Measurements from ENCODE around the gene CHIC2.
"Not testable (repeated sequence)": the region's sequence is repeated elsewhere in the genome, so short reads cannot be mapped to it uniquely, and the experiment has no call there.

Gene CHIC2

DNA sequence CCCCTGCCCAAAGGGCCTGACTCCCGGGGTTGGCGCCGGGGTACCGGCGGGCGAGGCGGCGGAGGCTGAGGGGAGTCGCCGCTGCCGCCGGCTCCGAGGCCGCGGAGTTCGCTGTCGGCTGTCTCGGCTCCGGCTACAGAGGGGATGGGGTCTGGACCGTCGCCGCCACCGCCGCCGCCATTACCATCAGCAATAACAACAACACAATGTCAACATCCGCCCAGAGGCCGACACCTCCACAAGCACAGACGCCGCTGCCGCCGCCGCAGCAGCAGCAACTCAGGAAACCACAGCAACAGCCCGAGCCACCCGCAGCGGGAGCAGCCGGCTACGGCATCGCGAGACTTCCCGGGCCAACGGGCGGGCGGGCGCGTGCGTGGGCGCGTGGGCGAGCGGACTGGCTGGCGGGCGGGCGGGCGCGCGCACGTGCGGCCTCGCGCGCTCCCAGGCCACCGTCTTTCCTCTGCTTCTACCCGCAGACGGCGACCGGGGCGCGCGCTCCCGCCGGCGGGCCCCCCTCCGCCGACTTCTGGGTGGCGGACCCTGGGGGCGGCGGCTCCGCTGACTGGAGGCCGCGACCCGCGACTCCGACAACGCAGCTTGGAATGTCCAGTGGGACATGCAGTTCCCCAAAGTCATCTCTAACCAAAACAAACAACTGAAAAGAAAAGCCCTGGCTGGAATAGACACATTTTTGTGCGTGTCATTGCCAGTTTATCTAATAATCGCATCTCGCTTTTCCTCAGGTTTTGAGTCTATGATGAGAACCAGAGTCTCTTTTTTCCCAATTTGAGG is at the start of gene CHIC2:
CHIC2 (minus strand) TSS at position 289 of the 795 bp plus-strand sequence. CDS start 305 bp downstream, outside the sequence.
- peak; percentile 91 to 96 (median 94) for DNase-seq (ENCODE audit: low read depth in 3 of 3)

DNA sequence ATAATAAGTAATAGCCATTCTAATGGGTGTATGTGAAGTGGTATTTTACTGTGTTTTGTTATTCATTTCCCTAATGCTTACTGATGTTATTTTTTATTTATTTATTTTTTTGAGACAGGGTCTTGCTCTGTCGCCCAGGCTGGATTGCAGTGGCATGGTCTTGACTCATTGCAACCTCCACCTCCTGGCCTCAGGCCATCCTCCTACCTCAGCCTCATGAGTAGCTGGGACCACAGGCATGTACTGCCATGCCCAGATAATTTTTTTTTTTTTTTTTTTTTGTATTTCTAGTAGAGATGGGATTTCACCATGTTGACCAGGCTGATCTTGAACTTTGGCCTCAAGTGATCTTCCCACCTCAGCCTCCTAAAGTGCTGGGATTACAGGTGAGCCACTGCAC is 48.8 kb upstream of the CHIC2 start:
- not testable (repeated sequence) for DNase-seq (ENCODE audit: low read depth in 3 of 3)

- no peak for DNase-seq (ENCODE audit: low read depth in 3 of 3)
Measured at GRCh38 chr4:54110019-54110416, 45.6 kb upstream of the CHIC2 start.

DNA sequence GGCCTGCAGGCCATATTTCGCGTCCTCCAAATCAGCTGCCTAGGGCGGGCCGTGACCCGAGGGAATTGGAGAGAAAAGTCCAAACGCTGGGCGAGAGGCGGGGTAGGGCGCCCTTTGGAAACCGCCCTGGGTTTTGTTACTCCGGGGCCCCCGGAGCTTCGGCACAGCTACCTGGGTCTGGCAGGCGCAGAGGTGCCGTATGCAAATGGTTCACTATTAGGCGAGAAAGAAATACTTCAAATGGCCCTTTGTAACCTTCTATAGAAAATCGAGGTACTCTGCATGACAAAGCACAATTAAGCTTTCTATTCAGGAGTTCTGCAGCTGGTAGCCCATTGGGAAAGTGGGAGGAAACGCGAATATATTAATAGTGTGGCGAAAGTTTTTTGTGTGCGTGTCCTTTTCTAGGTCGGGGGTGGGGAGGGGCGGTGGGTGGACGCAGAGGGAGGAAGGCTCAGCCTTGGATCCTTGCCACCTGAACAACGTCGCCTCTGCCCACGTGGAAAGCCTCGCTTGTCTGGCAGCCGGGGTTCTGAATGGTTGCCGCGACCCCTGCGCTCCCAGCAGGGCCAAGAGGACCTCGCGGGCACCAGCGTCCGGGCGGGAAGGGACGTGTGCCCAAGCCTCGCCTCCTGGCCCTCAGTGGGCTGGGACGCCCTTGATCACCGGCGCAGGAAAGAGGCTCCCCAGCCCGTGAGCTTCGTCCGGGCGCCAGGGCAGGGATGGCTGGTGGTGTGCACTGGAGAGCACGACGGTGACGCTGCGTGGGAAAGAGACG is 45.0 kb upstream of the CHIC2 start:
- no peak for DNase-seq (ENCODE audit: low read depth in 3 of 3)

DNA sequence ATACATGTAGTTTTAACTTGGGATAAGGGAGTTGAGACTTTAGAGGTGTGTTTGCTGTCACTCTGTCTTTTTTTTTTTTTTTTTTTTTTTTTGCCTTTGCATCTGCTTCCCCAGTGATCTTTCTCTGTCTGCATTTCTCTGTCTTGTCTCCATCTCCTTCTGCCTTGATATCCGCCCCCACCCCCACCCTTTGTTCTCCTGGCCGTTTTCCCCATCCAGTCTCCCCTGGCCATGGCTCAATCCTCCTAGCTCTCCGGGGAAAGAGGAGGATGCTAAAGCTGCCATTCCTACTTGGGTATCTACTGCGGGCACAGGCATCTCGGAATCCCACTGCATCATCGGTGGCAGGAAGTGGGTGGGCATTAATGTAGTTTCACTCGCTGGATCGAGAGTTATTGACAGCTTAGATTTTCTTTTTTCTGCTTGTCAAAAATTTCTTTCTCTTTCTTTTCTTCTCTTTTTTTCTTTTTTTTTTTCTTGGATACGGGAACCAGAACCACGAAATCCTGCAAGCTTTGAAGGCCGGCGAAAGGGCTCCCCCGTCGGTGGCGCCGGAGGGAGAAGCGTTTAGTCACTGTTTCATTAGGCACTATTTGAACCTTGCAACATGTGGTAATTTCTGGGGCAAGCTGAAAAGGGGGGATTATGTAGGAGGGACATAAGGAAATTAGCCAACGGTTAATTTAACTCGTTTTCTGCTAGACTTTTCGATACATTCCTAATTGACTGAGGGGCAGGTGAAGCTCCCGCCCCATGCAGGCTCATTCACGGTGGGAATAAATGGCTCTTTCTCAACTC is 43.7 kb upstream of the CHIC2 start:
- DNase-seq (ENCODE audit: low read depth in 3 of 3), result no peak

DNA sequence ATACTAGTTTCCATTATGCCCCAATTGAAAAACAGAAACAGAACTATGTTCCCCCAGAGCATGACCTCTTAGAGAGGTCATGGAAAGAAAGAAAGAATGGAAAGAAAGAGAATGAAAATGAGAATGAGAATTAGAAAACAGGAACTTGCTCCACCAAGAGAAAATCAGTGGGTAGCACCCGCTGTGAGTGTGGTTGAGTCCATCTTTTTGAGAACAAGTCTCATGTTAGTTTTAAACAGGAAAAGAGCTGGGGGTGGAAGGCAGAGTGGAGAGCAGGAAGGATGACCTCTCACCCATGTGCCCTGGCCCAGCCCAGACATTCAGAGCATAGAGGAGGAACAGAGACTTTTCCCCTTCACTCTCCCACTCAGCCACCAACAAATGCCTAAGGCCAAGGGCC is 40.5 kb upstream of the CHIC2 start:
- DNase-seq (ENCODE audit: low read depth in 3 of 3), result no peak

- no peak for DNase-seq (ENCODE audit: low read depth in 3 of 3)
Measured at GRCh38 chr4:54103190-54103574, 38.8 kb upstream of the CHIC2 start.

DNA sequence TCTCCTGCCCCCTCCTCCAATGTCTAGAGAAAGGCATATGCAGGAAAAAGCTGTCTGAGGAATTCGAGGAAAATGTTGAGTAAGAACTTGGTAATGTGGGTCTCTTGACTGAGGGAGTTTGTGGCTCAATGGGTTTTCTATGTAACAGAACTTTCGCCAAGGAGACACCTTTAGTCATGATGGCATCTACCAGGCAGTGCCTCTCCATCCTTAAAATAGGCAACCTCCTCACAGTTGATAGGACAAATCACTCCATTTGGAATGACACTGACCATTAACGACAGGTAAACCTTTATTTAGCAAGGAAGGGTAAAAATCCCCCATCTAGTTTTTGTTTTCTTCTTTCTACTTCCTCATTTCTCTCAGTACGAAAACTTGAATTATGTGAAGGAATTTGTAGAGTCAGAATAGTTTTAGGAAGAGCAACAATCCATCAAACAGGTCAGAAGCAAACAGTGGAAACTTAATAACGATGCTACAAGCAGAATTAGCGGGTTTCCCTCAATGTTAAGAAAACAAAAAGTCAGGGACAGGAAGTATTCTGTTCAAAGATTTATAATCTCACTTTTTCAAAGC is 38.2 kb upstream of the CHIC2 start:
- DNase-seq (ENCODE audit: low read depth in 3 of 3), result no peak

- DNase-seq (ENCODE audit: low read depth in 3 of 3), result no peak
Measured at GRCh38 chr4:54101190-54102041, 37.0 kb upstream of the CHIC2 start.

GRCh38 chr4:54100595-54101189 is 36.3 kb upstream of the CHIC2 start:
- no peak for DNase-seq (ENCODE audit: low read depth in 3 of 3)

DNA sequence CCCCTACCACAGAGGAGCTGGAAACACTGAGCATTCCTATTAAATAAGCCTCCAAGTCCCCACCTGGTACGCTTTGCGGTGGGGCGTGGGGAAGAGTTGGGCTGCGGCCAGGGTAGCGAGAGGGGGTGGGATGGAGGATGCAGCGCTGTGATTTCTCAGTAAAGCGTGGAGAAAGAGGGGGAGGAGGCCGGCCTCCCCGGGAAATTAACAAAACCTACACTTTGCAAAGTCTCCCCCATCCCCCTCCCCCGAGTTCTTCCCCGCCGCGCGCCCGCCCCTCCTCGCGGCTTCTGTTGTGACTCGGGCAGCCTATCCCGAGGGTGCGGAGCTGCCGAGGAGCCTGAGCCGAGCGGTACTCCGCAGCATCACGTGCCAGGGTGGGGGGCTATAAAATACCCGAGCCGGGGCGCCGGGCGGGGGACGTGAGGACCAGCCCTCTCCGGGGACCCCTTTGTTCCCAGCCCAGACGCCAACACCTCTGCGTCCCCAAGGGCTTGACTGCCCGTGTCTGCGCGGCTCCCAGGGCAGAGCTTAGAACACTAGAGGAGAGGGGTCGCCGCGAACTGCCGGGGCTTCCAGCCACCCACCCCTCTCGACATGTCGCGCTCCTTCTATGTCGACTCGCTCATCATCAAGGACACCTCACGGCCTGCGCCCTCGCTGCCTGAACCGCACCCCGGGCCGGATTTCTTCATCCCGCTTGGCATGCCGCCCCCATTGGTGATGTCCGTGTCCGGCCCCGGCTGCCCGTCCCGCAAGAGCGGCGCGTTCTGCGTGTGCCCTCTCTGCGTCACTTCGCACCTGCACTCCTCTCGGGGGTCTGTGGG is 35.6 kb upstream of the CHIC2 start, which contains the start of gene GSX2:
GSX2 (plus strand) TSS at position 416 of the 827 bp plus-strand sequence; CDS start at position 598, 182 bp downstream.
- DNase-seq (ENCODE audit: low read depth in 3 of 3), result no peak

DNA sequence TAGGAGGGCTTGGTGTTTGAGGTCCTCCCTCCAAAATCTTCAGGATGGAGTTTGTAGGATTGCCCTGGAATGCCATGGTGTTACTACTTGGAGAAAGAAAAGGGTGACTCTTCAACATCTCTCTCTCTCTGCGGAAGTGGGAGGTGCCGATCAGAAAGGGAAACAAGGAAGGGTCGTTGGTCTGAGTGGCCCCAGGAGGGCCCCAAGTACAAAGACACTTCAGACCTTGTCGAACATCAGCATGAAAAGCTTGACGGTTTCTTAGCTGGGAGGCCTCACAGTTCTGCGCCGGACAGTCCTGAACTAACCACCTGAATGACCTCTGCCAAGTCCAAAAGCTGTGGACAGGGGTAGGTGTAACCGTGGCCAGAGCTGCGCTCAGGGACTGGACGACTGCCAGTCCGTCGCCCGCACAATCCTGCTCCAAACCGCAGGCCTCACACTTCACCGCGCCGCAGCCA is 34.9 kb upstream of the CHIC2 start:
- no peak for DNase-seq (ENCODE audit: low read depth in 3 of 3)

GRCh38 chr4:54098375-54098774 is 34.0 kb upstream of the CHIC2 start:
- no peak for DNase-seq (ENCODE audit: low read depth in 3 of 3)

DNA sequence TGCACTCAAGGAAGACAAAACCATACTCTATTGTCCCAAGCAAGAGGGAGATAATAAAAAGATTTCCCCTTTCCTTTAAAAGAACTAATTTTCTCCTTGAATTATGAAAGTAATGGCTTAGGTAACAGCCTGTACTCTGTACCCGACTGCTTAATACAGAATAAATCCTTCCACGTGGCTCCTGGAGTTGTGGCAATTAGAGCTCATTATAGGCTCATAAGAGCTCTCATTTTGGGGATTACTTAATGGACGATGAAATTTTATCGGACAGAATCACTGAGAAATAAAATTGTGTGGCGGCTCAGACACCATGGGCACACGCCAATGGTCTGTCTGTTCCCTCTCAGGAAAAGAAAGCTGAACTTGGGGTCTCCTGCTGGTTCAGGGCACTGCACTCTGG is 32.7 kb upstream of the CHIC2 start:
- no peak for DNase-seq (ENCODE audit: low read depth in 3 of 3)

GRCh38 chr4:54096295-54096962 is 32.0 kb upstream of the CHIC2 start:
- DNase-seq (ENCODE audit: low read depth in 3 of 3), result no peak

- DNase-seq (ENCODE audit: low read depth in 3 of 3), result no peak
Measured at GRCh38 chr4:54095110-54095825, 30.9 kb upstream of the CHIC2 start.

DNA sequence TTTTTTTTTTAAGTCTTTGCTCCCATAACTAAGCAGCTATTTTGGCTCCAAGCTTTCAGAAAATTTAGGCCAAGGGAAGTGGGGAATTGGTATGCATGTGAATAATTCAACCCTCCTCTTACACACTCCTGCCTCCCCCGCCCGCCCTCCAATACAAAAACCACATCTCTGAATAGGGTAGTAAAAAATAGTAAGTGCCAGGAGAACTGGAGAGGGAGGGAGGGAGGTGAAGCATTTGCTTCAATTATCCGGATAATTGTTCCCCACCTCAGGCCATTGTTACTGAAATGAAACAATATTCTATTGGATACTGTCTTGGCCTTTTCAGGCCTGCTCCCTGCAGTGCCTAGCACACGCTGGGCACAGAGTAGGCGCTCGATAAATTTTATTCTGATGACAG is 30.0 kb upstream of the CHIC2 start:
- no peak for DNase-seq (ENCODE audit: low read depth in 3 of 3)

Measured in stimulated activated CD4-positive, alpha-beta T cell treated with anti-CD3 and anti-CD28 coated beads, TNF-alpha, amount 100 ng/mL, for 4 hours (primary cell).